Ecto neural progenitor cell (in vitro differentiated cells): ENCODE results near the gene WDR64.
"Not testable (repeated sequence)": the region's sequence is repeated elsewhere in the genome, so short reads cannot be mapped to it uniquely, and the experiment has no call there.

Experiments
- DNase-seq: peaks from one replicate; pipeline ENCODE4 v3.0.0-alpha.2; 2018; ENCODE audit warnings: low spot score

Gene WDR64

DNA sequence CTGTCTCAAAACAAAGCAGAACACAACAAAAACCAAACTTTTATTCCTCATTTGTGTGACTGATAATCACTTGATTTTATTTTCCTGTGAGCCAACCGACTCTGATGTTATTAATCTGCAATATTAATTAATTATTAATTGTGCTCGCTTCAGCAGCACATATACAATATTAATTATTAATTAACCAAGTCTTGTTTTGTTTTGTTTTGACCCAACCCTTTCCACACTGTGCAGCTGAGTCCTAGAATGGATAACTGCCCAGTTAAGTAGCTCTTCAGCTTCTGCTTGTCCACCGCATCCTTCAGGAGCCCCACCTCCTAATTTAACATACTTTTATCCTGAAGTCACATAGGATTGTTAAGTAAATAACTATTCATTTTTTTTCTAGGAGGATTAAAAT is 148.6 kb downstream of the WDR64 start:
- no peak for DNase-seq

DNA sequence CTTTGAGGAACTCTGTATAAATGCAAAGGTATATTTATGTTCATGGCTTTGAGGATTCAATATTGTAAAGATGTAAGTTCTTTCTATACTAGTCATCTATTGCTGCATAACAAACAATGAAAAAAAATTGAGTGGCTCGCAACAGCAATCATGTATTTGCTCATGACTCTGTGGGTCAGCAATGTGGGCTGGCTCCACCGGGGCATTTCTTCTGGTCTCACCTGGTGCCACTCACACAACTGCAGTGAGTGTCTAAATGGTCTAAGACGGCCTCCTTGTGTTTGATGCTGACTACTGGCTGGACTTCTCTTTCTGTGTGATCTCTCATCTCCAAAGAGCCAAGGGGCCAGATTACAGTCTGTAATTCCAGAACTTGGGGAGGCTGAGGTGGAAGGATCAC is 150.8 kb downstream of the WDR64 start:
- DNase-seq: no peak

DNA sequence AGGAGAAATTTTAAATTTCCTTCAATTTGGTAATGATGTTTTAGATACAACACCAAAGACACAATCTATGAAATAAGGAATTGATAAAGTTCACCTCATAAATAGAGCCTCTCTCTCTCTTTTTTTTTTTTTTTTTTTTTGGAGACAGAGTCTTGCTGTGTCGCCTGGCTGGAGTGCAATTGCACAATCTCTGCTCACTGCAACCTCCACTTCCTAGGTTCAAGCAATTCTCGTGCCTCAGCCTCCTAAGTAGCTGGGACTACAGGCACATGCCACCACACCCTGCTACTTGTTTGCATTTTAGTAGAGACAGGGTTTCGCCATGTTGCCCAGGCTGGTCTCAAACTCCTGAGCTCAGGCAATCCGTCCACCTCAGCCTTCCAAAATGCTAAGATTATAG is 152.6 kb downstream of the WDR64 start:
- not testable (repeated sequence) for DNase-seq

- DNase-seq: no peak
These were observed 156.2 kb downstream of the WDR64 start for GRCh38 chr1:241808265-241808664.

DNA sequence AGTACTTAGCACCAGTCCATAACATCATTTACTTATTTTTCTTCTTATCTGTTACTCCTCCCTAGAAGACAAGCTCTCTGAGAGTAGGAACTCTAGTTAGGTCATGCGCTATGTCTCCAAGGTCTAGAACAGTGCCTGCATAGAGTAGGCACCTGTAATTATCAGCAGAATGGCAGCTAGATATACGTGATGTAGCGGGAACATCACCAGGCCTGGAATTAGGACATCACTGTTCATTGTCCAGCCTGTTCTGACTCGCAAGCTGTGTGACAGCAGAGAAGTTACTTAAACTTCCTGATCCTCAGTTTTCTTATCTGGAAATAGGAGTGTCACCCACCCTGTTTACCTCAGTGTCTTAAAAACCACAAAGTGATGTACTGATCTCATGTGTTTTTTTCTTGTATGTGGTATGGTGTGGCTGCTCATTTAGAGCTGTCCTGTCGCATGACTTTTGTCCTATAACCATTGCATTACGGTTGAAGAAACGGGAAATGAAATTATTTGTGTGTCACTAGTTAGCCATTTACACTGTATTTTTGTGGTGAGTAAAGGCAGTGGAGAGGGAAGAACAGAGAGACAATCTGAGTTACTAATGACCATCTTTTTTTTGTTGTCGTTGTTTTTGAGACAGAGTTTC is 158.8 kb downstream of the WDR64 start:
- DNase-seq: no peak

GRCh38 chr1:241813768-241814320 is 161.8 kb downstream of the WDR64 start:
- DNase-seq: no peak

DNA sequence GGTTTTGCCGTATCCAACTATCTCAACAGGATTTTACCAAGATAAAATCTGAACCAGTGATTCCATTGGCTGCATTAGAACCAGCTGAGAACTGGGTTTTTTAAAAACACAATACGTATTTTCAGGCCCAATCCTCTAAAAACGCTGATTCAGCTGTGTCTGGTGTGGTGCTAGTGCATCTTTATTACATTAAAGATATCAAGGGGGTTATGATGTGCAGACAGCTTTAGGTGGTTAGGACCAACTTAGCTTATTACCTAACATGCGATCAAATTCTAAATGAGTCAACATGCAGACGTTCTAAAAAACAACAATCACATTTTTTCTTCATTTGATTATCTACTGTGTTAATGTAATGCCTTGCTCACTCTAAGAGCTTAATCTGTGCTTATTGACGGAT is 163.9 kb downstream of the WDR64 start:
- no peak for DNase-seq

GRCh38 chr1:241817331-241817792 is 165.3 kb downstream of the WDR64 start:
- DNase-seq: no peak

DNA sequence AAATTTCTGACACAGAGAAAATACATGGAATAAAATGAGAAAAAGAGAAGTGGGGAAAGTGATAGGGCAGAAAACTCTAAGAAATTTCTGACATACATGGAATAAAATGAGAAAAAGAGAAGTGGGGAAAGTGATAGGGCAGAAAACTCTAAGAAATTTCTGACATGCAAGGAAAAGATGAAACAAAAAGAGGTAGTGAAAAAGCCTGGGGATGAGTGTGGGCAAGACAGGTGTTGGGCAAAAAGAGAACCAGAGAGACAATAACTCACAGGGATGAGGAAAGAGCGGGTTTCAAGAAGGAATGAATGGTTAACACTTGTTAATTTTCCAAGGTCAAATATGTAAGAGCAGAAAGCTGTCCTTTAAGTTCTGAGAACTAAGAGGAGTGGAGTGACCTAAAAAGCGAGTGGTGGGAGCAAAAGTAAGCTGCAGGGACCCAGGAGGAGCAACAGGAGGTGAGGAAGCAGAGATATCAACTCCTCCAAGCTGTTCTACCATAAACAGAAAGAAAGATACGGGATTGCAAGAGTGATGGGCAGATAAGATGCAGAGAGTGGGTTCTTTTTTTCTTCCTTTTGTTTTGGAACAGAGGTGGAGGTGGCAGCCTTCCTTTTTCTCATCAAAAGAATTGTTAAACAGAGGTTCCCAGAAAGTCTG is 166.0 kb downstream of the WDR64 start:
- DNase-seq: no peak

DNA sequence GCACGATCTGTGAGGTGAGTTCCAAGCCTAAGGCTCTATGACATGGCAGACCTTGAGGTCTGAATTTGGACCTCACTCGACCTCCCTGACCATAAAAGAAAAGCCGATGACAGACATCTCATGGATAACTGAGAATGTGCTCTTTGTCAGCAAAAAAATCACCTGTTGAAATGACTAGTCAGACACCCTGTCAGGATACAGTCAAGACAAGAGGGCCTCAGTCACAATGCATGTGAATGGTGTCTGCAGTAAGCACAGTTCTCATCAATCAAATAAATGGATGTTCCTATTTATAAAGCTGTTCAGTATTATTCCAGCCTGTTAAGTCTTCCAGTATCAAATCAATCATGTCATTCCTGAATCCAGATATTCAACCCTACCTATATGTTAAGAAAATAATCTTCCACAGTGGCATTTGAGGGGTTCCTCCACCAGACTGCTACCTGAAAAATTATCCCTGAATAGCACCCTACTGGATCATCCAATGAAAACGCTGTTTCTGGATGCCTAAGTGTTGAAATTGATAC is 167.3 kb downstream of the WDR64 start:
- DNase-seq: no peak

GRCh38 chr1:241821363-241821762 is 169.3 kb downstream of the WDR64 start:
- DNase-seq: no peak

DNA sequence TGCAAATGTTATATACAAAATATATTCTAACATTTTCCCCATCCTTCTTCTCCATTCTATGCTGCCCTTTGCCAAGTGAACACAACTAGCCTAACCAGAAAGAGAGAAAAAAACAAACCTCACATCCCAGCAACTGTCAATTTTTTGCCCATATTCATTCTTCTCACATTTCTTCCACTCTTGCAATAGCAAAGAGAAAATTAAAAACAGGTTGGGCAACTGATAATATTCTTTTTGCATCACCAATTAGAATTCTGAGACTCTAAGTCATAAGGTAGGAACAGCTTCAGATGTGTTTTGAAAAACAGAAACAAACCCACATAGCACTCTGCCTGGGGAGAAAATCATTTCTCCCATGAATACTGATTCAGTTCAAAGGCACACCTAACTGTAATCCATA is 170.8 kb downstream of the WDR64 start:
- DNase-seq: no peak

GRCh38 chr1:241823925-241824324 is 171.8 kb downstream of the WDR64 start:
- DNase-seq: no peak

DNA sequence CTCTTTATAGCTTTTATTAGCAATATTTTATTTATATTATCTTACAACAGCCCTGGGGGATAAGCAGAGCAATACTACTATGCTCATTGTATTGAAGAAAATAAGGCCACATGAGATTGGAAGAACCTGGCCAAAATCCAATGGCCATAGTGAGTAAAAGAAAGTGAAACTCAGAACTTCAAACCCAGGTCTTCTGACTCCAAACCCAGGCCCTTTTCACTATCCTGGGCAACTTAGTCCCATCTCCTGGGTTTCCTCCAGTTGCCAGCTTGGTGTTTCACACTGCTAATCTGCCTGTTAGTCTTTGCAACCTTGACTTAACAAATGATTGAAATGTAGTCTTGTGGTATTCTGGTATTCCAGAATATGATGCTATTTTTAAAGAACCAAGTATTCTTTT is 173.5 kb downstream of the WDR64 start:
- DNase-seq: no peak

DNA sequence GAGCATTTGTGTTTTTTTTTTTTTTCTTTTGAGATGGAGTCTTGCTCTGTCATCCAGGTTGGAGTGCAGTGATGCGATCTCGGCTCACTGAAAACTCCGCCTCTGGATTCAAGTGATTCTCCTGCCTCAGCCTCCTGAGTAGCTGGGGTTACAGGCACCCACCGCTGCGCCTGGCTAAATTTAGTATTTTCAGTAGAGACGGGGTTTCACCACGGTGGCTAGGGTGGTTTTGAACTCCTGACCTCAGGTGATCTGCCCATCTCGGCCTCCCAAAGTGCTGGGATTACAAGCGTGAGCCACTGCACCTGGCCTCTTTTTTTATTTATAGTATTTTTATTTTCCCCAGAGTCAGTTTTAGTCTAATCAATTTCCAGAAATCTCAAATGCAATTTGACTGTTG is 174.5 kb downstream of the WDR64 start:
- DNase-seq: not testable (repeated sequence)

DNA sequence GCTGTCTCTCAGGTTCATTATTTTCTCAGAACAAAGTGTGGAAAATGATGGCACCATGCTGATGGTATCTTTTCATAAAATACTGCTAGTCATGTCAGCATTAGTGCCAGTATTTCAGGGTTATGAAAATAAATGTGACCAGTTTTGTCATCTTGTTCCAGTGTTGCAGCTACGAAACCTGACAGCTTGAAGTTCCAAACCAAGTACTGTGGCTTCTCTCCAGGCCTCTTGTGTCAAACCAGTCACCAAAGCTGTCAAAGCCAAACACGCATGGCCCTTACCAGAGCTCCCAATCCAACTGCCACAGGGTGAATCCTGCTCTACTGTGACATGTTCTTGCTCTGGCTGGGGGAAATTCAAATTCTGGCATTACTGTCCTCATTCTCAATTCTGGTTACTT is 175.2 kb downstream of the WDR64 start:
- DNase-seq: no peak

DNA sequence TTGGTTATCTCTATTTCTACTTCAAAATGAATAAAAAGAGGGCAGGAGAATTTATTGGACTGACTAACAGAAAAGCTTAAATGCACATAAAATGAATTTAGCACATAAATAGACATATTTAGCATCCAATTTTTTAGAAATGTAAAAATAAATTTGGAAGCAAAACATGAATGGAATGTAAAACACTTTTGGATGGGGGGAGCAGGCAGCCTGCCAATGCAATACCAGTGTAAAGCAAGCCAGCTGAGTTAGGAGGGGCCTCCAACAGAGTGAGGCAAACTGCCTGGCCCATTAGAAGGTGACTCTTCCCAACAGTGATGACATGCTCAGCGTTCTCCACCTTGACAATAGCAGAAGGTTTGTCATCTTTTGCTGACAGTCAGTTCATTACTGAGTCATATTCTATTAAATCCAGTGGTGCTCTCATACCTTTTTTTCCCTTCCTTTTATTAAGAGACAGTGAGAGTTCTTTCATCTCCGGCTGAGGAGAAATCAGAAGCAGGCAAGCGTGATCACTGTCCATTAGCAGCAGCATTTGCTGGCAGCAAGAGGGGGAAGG is 176.5 kb downstream of the WDR64 start:
- no peak for DNase-seq

DNA sequence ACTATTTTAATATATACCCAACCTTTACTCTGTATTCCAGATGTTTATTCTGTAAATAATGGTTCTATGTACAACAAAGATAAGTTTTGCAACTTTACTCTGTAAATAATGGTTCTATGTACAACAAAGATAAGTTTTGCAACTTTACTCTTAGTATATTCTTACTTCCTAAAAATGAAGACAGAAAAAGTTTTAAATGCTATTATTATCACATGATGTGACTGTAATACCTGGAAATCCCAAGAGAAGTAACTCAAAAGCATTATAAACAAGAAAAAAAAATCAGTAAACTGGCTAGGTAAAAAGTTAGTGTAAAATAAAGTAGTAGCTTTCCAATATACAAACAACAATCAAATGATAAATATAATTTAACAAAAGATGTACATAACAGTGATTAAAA is 177.4 kb downstream of the WDR64 start:
- DNase-seq: no peak

GRCh38 chr1:241834733-241835377 is 182.8 kb downstream of the WDR64 start:
- no peak for DNase-seq

DNA sequence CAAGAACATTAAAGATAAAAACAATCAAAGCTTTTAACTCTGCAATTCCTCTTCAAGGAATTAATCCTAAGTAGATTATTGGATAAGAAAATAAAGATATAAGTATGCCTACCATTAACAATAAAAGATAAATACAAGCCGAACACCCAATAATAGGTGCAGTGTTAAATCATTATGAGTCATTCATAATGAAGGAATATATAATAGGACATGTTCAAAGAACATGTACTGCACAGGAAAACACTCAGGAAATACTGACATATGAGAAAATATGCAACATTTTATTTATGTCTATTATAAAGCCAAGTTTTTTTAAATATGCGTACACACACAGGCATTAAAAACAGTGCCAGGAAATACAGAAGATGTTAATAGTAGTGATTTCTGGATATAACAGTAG is 184.9 kb downstream of the WDR64 start:
- no peak for DNase-seq

DNA sequence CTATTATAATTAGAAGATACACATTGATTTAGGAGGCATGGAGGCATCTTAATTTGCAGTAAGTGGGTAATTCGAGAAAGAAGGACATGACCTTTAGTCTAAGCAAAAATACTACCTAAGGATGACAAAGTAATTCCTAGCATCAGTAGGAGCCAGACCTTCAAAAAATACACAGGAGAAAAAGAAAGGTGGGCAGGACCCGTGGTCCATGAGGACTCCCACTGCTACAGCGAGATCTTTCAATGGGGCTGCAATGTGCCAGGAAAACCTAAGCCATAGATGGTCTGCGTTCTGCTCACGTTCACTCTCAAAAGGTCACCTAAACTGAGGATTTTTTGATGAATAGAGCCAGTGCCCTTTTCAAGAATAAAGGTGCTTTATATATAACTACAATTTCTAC is 185.3 kb downstream of the WDR64 start:
- DNase-seq: no peak

GRCh38 chr1:241837901-241838300 is 185.8 kb downstream of the WDR64 start:
- no peak for DNase-seq

- no peak for DNase-seq
These were observed 186.8 kb downstream of the WDR64 start for GRCh38 chr1:241838897-241839296.
